Right lobe of liver (tissue), 6 donors: ENCODE data around the gene POLA2. TPM values are rescaled to one million over a fixed set of nuclear protein-coding genes. Genes with fewer than 3 reads are reported as not detected.
"Not testable (repeated sequence)": the region's sequence is repeated elsewhere in the genome, so short reads cannot be mapped to it uniquely, and the experiment has no call there.

Experiments used
- ATAC-seq, 4 donors: fragments of 200-7000 bp; cut with Tn5 transposase; one replicate each; pipeline ENCODE4 v1.9.1; 2020; ENCODE audit warnings: mild to moderate bottlenecking in 4 of 4, moderate library complexity in 4 of 4
- DNase-seq, 3 donors: peaks; one replicate each; pipeline ENCODE4 v3.0.0-alpha.2; 2020
- H3K27ac ChIP-seq, 3 donors: fragments of 200-600 bp; one replicate each; pipeline ENCODE4 v1.8.0; 2022
- H3K27me3 ChIP-seq, 2 donors: fragments of 200-600 bp; one replicate each; pipeline ENCODE4 v1.8.0; 2022
- H3K36me3 ChIP-seq, 4 donors: fragments of 200-600 bp; sonication (generic) in 1 of 4; one replicate each; pipeline versions ENCODE4 v1.5.1 to v1.8.0; 2017 to 2022; ENCODE audit warnings: control low read depth in 1 of 4
- H3K4me1 ChIP-seq, 4 donors: fragments of 200-600 bp; sonication (generic) in 1 of 4; one replicate each; pipeline versions ENCODE4 v1.5.1 to v1.8.0; 2017 to 2022; ENCODE audit warnings: control low read depth in 1 of 4
- H3K4me3 ChIP-seq, 3 donors: fragments of 200-600 bp; one replicate each; pipeline ENCODE4 v1.8.0; 2022
- H3K9me3 ChIP-seq, 4 donors: fragments of 200-600 bp; sonication (generic) in 1 of 4; one replicate each; pipeline versions ENCODE4 v1.5.1 to v1.8.0; 2017 to 2022; ENCODE audit warnings: control low read depth in 1 of 4
- POLR2A ChIP-seq: fragments of 450-650 bp; IDR thresholded peaks from one replicate; pipeline ENCODE4 v1.6.1; 2017; ENCODE audit warnings: antibody characterized with exemption, mild to moderate bottlenecking
- WGBS: methylation state at CpG from one replicate; pipeline ENCODE4 v1.1.6; 2018; ENCODE audit warnings: low coverage, low lambda C conversion rate; ENCODE audit not compliant: insufficient coverage; ENCODE audit errors: missing lambda C conversion rate; 5-methylcytosine and 5-hydroxymethylcytosine counted together
- intact Hi-C, 2 donors: fragments of 100-400 bp; cut with DNase I; formaldehyde crosslinking; loops; one replicate each; pipeline versions ENCODE4 v1.11.2 to v1.14.1; 2022
- total RNA-seq, 6 experiments: library from RNA; depleted of rRNA in 2 of 6; stranded (reverse); fragments of >200 nt in 2 of 6; fragmentation: NEBNext Ultra II Directional in 3 of 6; extraction: Animal tissue kit (Norgen Biotek cat#: 25700) in 3 of 6; gene quantifications; one replicate each; pipeline versions ENCODE4 v1.1.0 to v1.2.4, GENCODE V29; 2016 to 2023
- TF ChIP-seq, protein P1 (sequence below), 4 donors: fragments of 200-600 bp in 3 of 4; fragments of 450-650 bp in 1 of 4; IDR thresholded peaks; one replicate each; pipeline versions ENCODE4 v1.5.1 to v1.8.0; 2016 to 2022; ENCODE audit warnings: antibody characterized with exemption in 4 of 4, mild to moderate bottlenecking in 2 of 4
- donor health status: DM: no; HTN: yes; CAD: no.
- donor health status: DM: no; HTN: no; CAD: no.
- donor health status: DM: no; HTN: no; CAD: no.
- donor health status: DM: no; HTN: yes; CAD: no.
- donor health status: DM: no; HTN: yes; CAD: no.

POLA2 gene
- total RNA-seq, 6 experiments from 2014 or later = 1.8 to 8.4 (median 3.5) TPM

- H3K27ac ChIP-seq = no peak overlapping the region
Observed at GRCh38 chr11:65241134-65241533, 20.6 kb upstream of the POLA2 start.

GRCh38 chr11:65241692-65242091 lies 20.1 kb upstream of the POLA2 start:
- intact Hi-C loops = no loop called here
- no peak for TF ChIP-seq POLR2A
- TF ChIP-seq, protein P1, sequence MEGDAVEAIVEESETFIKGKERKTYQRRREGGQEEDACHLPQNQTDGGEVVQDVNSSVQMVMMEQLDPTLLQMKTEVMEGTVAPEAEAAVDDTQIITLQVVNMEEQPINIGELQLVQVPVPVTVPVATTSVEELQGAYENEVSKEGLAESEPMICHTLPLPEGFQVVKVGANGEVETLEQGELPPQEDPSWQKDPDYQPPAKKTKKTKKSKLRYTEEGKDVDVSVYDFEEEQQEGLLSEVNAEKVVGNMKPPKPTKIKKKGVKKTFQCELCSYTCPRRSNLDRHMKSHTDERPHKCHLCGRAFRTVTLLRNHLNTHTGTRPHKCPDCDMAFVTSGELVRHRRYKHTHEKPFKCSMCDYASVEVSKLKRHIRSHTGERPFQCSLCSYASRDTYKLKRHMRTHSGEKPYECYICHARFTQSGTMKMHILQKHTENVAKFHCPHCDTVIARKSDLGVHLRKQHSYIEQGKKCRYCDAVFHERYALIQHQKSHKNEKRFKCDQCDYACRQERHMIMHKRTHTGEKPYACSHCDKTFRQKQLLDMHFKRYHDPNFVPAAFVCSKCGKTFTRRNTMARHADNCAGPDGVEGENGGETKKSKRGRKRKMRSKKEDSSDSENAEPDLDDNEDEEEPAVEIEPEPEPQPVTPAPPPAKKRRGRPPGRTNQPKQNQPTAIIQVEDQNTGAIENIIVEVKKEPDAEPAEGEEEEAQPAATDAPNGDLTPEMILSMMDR (IDR thresholded peaks at IDR 0.05) = no peak
- Histone ChIP-seq H3K27ac (no peak overlapping the region), H3K27me3 (no peaks in the 10 kb centered on the region), H3K36me3 (no peaks in the 10 kb centered on the region), H3K4me3 (no peak overlapping the region), H3K4me1 (peaks cover 0 to 5% (median 0%) of the 10 kb centered on the region in 4 donors), H3K9me3 (no peaks in the 10 kb centered on the region)
- no peak for DNase-seq
- ATAC-seq = no peak

More at GRCh38 chr11:65241134-65241533, 20.6 kb upstream of the POLA2 start:
- peaks cover 0 to 5% (median 0%) of the 10 kb centered on the region in 4 donors for H3K4me1 ChIP-seq
- no peak for ATAC-seq
- H3K36me3 ChIP-seq = no peaks in the 10 kb centered on the region
- no peaks in the 10 kb centered on the region for H3K9me3 ChIP-seq
- TF ChIP-seq, protein P1 (IDR thresholded peaks at IDR 0.05) = no peak
- no peak for TF ChIP-seq POLR2A
- no peak overlapping the region for H3K4me3 ChIP-seq
- 60% methylated on average over 4 of the region's 5 CpGs for WGBS
- DNase-seq = no peak
- intact Hi-C loops = no loop called here
- no peaks in the 10 kb centered on the region for H3K27me3 ChIP-seq

- H3K27me3 ChIP-seq = no peaks in the 10 kb centered on the region
- ATAC-seq (no peak), DNase-seq (peak in 1 of 3 donors; percentile 1)
- H3K36me3 ChIP-seq = no peaks in the 10 kb centered on the region
- WGBS = 89% methylated on average over 3 of the region's 6 CpGs
- intact Hi-C loops = no loop called here
- peaks cover 0 to 5% (median 0%) of the 10 kb centered on the region in 4 donors for H3K4me1 ChIP-seq
- no peak for TF ChIP-seq POLR2A
- TF ChIP-seq, protein P1 (IDR thresholded peaks at IDR 0.05) = no peak
- H3K4me3 ChIP-seq = no peak overlapping the region
- no peak overlapping the region for H3K27ac ChIP-seq
- no peaks in the 10 kb centered on the region for H3K9me3 ChIP-seq
Observed at GRCh38 chr11:65242389-65242788, 19.4 kb upstream of the POLA2 start.

DNA sequence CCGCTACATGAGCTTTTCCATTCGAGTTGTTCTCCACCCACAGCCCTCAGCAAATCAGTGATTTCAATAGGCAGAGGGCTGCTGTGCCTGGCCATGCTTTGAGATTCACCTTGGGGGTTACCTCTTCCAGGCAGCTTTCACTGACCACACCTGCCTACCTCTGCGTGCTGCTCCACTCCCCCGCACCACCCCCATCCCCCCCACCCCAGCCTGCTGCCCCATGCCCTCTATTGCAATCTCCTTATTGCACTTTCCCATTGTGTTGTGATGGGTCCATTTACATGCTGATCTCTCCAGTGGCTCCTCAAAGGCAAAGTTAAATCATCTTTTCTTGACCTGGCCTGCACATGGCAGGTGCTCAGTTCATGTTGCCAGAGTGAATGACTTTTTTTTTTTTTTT lies 18.0 kb upstream of the POLA2 start:
- no peak for ATAC-seq

GRCh38 chr11:65245046-65245445 lies 16.7 kb upstream of the POLA2 start:
- H3K36me3 ChIP-seq, H3K9me3 ChIP-seq, H3K4me3 ChIP-seq, H3K27me3 ChIP-seq, H3K4me1 ChIP-seq, intact Hi-C loops, H3K27ac ChIP-seq: not testable (repeated sequence)
- peak in 1 of 4 donors; percentile 55 for ATAC-seq
- WGBS = 87% methylated on average over 8 of the region's 8 CpGs
- DNase-seq = peak in 1 of 3 donors; percentile 7

More for the DNA sequence above, 18.0 kb upstream of the POLA2 start:
- peak in 1 of 3 donors; percentile 7 for DNase-seq
- intact Hi-C loops = no loop called here
- WGBS = no CpG with 5 or more reads among the region's 4 CpGs
- no peak overlapping the region for H3K4me3 ChIP-seq
- H3K9me3 ChIP-seq = no peaks in the 10 kb centered on the region
- TF ChIP-seq, protein P1 (IDR thresholded peaks at IDR 0.05) = no peak
- TF ChIP-seq POLR2A = no peak
- no peaks in the 10 kb centered on the region for H3K27me3 ChIP-seq
- H3K36me3 ChIP-seq = no peaks in the 10 kb centered on the region
- H3K4me1 ChIP-seq = peaks cover 0 to 5% (median 0%) of the 10 kb centered on the region in 4 donors
- no peak overlapping the region for H3K27ac ChIP-seq
